ENCODE results near the gene MCL1.

The MCL1 gene

GRCh38 chr1:150528196-150528595, 51.2 kb downstream of the MCL1 start:
- no peak for DNase-seq
- in situ Hi-C loops (cut with HindIII; ENCODE audit: low pct_ligation_motif_present, low pct_unique_long_range_greater_than_20kb, low sequenced_read_pairs): no loop called here

- in situ Hi-C loops (cut with HindIII; ENCODE audit: low pct_ligation_motif_present, low pct_unique_long_range_greater_than_20kb, low sequenced_read_pairs): no loop called here
- no peak for DNase-seq
Observed at GRCh38 chr1:150525348-150525747, 54.1 kb downstream of the MCL1 start.
